A549 (cell line): Measurements from ENCODE around the gene NR3C2. TPM values are rescaled to one million over a fixed set of nuclear protein-coding genes. Genes with fewer than 3 reads are reported as not detected.

ENCODE experiments used
- ATAC-seq, 2 experiments: fragments of 200-7000 bp in 1 of 2; fragments of >200 bp in 1 of 2; cut with Nextera tagmentation in 1 of 2; cut with Tn5 transposase in 1 of 2; 3 replicates each; pipeline versions ENCODE4 v1.8.0 to v1.9.1; 2018 to 2020; ENCODE audit warnings: mild to moderate bottlenecking in 1 of 2, moderate library complexity in 1 of 2
- CTCF ChIA-PET: fragments of 300-600 bp; sonication (Branson Sonifier 250); formaldehyde crosslinking; extraction: SDS; loops from one replicate; lab custom pipeline; 2021; ENCODE audit warnings: antibody characterized with exemption, inconsistent platforms; lab: Yijun Ruan, JAX
- POLR2A ChIA-PET: fragments of 350-600 bp; formaldehyde crosslinking; extraction: SDS; loops from one replicate; lab custom pipeline; 2021; ENCODE audit warnings: antibody characterized with exemption, inconsistent platforms; lab: Yijun Ruan, JAX
- DNase-seq, 2 experiments: peaks; one replicate each; pipeline versions ENCODE4 v3.0.0 to v3.0.0-alpha.2; 2011 to 2016; ENCODE audit warnings: low read depth in 1 of 2, low spot score in 1 of 2
- FAIRE-seq: peaks from 2 replicates; lab custom pipeline; 2011; peaks lifted over from hg19 to GRCh38; lab: Jason Lieb, UNC
- H3K27ac ChIP-seq, 2 experiments: fragments of >200 bp; sonication (Bioruptor Twin); formaldehyde crosslinking; 3 replicates each; pipeline ENCODE4 v1.5.1; 2016 to 2017
- H3K4me1 ChIP-seq: fragments of >200 bp; sonication (Bioruptor Twin); formaldehyde crosslinking; 3 replicates; pipeline ENCODE4 v1.6.1; 2016
- H3K4me2 ChIP-seq: fragments of >200 bp; sonication (Bioruptor Twin); formaldehyde crosslinking; 3 replicates; pipeline ENCODE4 v1.6.1; 2016
- H3K4me3 ChIP-seq: fragments of >200 bp; sonication (Bioruptor Twin); formaldehyde crosslinking; 3 replicates; pipeline ENCODE4 v1.5.1; 2016
- H3K9me3 ChIP-seq: fragments of >200 bp; sonication (Bioruptor Twin); formaldehyde crosslinking; 3 replicates; pipeline ENCODE4 v1.6.1; 2016
- BCL3 ChIP-seq: fragments of >200 bp; sonication (Bioruptor Twin); formaldehyde crosslinking; IDR thresholded peaks from 3 replicates; pipeline ENCODE4 v1.6.1; 2016
- BHLHE40 ChIP-seq: IDR thresholded peaks from 2 replicates; pipeline ENCODE4 v1.6.1; 2012; ENCODE audit warnings: low read depth, low read length, inconsistent platforms
- CBX2 ChIP-seq: fragments of 200-600 bp; sonication (generic); IDR thresholded peaks from 2 replicates; pipeline ENCODE4 v1.6.1; 2016; ENCODE audit warnings: low read depth, mild to moderate bottlenecking, borderline replicate concordance
- CBX8 ChIP-seq: fragments of 200-600 bp; sonication (generic); IDR thresholded peaks from 2 replicates; pipeline ENCODE4 v1.6.1; 2016
- CEBPB ChIP-seq, 2 experiments: fragments of >200 bp in 1 of 2; sonication (Bioruptor Twin) in 1 of 2; formaldehyde crosslinking in 1 of 2; IDR thresholded peaks; 2 replicates each; pipeline ENCODE4 v1.6.1; 2012 to 2016
- CHD4 ChIP-seq: fragments of 200-600 bp; sonication (generic); IDR thresholded peaks from 2 replicates; pipeline ENCODE4 v1.6.1; 2016; ENCODE audit warnings: antibody characterized with exemption, mild to moderate bottlenecking, borderline replicate concordance
- E2F6 ChIP-seq: IDR thresholded peaks from 2 replicates; pipeline ENCODE4 v1.6.1; 2012; ENCODE audit warnings: low read depth, borderline replicate concordance
- EHF ChIP-seq: fragments of 250-450 bp; sonication (Bioruptor Pico); IDR thresholded peaks from 2 replicates; pipeline ENCODE4 v1.5.0; 2020; ENCODE audit warnings: mild to moderate bottlenecking
- EHMT2 ChIP-seq: fragments of 200-600 bp; sonication (generic); IDR thresholded peaks from 2 replicates; pipeline ENCODE4 v1.6.1; 2016; ENCODE audit warnings: antibody characterized with exemption, low read depth, mild to moderate bottlenecking, moderate library complexity
- EP300 ChIP-seq, 2 experiments: fragments of >200 bp; sonication (Bioruptor Twin); formaldehyde crosslinking; IDR thresholded peaks; 2 replicates in 1 of 2; 3 replicates in 1 of 2; pipeline ENCODE4 v1.6.1; 2016 to 2017
- ESRRA ChIP-seq: fragments of 150-350 bp; IDR thresholded peaks from 2 replicates; pipeline ENCODE4 v1.6.1; 2014; ENCODE audit warnings: mild to moderate bottlenecking, low read length, borderline replicate concordance
- FOSB ChIP-seq: fragments of 250-450 bp; sonication (Bioruptor Pico); IDR thresholded peaks from 2 replicates; pipeline ENCODE4 v1.5.0; 2020; ENCODE audit warnings: mild to moderate bottlenecking, moderate library complexity
- HES2 ChIP-seq: fragments of >200 bp; sonication (Bioruptor Twin); formaldehyde crosslinking; IDR thresholded peaks from 2 replicates; pipeline ENCODE4 v1.6.1; 2016
- HEYL ChIP-seq: fragments of 250-450 bp; sonication (Bioruptor Pico); IDR thresholded peaks from 2 replicates; pipeline ENCODE4 v1.8.0; 2021; ENCODE audit warnings: mild to moderate bottlenecking, moderate library complexity
- HOXA7 ChIP-seq: fragments of 250-450 bp; sonication (Bioruptor Pico); IDR thresholded peaks from 2 replicates; pipeline ENCODE4 v1.5.0; 2020; ENCODE audit warnings: mild to moderate bottlenecking, moderate library complexity
- HOXB13 ChIP-seq: fragments of 250-450 bp; sonication (Bioruptor Pico); IDR thresholded peaks from 2 replicates; pipeline ENCODE4 v1.5.0; 2020; ENCODE audit warnings: low read depth, mild to moderate bottlenecking, moderate library complexity
- HOXB5 ChIP-seq: fragments of 250-450 bp; sonication (Bioruptor Pico); IDR thresholded peaks from 2 replicates; pipeline ENCODE4 v1.5.0; 2020; ENCODE audit warnings: mild to moderate bottlenecking, moderate library complexity
- JUNB ChIP-seq: fragments of >200 bp; sonication (Bioruptor Twin); formaldehyde crosslinking; IDR thresholded peaks from 2 replicates; pipeline ENCODE4 v1.6.1; 2016
- KDM1A ChIP-seq: fragments of 200-600 bp; sonication (generic); IDR thresholded peaks from 2 replicates; pipeline ENCODE4 v1.6.1; 2016; ENCODE audit warnings: low read depth, mild to moderate bottlenecking
- MAFK ChIP-seq: fragments of 450-650 bp; IDR thresholded peaks from 2 replicates; pipeline ENCODE4 v1.6.1; 2014; ENCODE audit not compliant: partially characterized antibody
- MAX ChIP-seq: IDR thresholded peaks from 2 replicates; pipeline ENCODE4 v1.6.1; 2012
- MYC ChIP-seq: IDR thresholded peaks from 2 replicates; pipeline ENCODE4 v1.6.1; 2012; ENCODE audit warnings: mild to moderate bottlenecking, inconsistent platforms, low read length, improper control_type of control experiment, borderline replicate concordance
- NFE2L2 ChIP-seq: fragments of 150-350 bp; conservative IDR thresholded peaks from 2 replicates; pipeline ENCODE4 v1.6.1; 2014; ENCODE audit warnings: low read length
- NR3C1 ChIP-seq: fragments of >200 bp; sonication (Bioruptor Twin); formaldehyde crosslinking; IDR thresholded peaks from 3 replicates; pipeline ENCODE4 v1.6.1; 2017
- PBX3 ChIP-seq: IDR thresholded peaks from 2 replicates; pipeline ENCODE4 v1.6.1; 2012
- PHF8 ChIP-seq: fragments of 200-600 bp; sonication (generic); IDR thresholded peaks from 2 replicates; pipeline ENCODE4 v1.6.1; 2016; ENCODE audit warnings: low read depth, mild to moderate bottlenecking, antibody characterized with exemption, moderate library complexity, borderline replicate concordance
- POLR2A ChIP-seq: IDR thresholded peaks from 2 replicates; pipeline ENCODE4 v1.6.1; 2012; ENCODE audit warnings: mild to moderate bottlenecking, low read length
- POLR2AphosphoS2 ChIP-seq: conservative IDR thresholded peaks from 2 replicates; pipeline ENCODE4 v1.6.1; 2012; ENCODE audit warnings: low read length, improper control_type of control experiment, inconsistent platforms
- RCOR1 ChIP-seq: fragments of 150-350 bp; IDR thresholded peaks from 2 replicates; pipeline ENCODE4 v1.6.1; 2014; ENCODE audit warnings: antibody characterized with exemption, low read length, low read depth
- RFX5 ChIP-seq: fragments of 450-650 bp; IDR thresholded peaks from 2 replicates; pipeline ENCODE4 v1.7.1; 2014; ENCODE audit warnings: antibody characterized with exemption, mild to moderate bottlenecking, moderate library complexity
- SMC3 ChIP-seq: fragments of >200 bp; sonication (Bioruptor Twin); formaldehyde crosslinking; IDR thresholded peaks from 3 replicates; pipeline ENCODE4 v1.6.1; 2018; ENCODE audit warnings: inconsistent platforms
- SREBF2 ChIP-seq: fragments of 450-650 bp; IDR thresholded peaks from 2 replicates; pipeline ENCODE4 v1.6.1; 2014; ENCODE audit warnings: mild to moderate bottlenecking, moderate library complexity
- TFCP2L1 ChIP-seq: fragments of 250-450 bp; sonication (Bioruptor Pico); IDR thresholded peaks from 2 replicates; pipeline ENCODE4 v1.5.0; 2021; ENCODE audit warnings: mild to moderate bottlenecking
- ZC3H11A ChIP-seq: fragments of 450-650 bp; IDR thresholded peaks from 2 replicates; pipeline ENCODE4 v1.6.1; 2014; ENCODE audit warnings: antibody characterized with exemption, mild to moderate bottlenecking
- ZNF302 ChIP-seq: fragments of 250-450 bp; sonication (Bioruptor Pico); IDR thresholded peaks from 2 replicates; pipeline ENCODE4 v1.9.0; 2021; ENCODE audit warnings: inconsistent platforms, mild to moderate bottlenecking, moderate library complexity
- WGBS: methylation state at CpG from one replicate; pipeline ENCODE4 v1.1.6; 2017; ENCODE audit errors: missing lambda C conversion rate; 5-methylcytosine and 5-hydroxymethylcytosine counted together
- polyA plus RNA-seq, 4 experiments: library from polyadenylated mRNA; depleted of rRNA in 3 of 4; stranded (reverse); fragments of >200 nt; fragmentation: RNase III in 1 of 4; extraction: RNeasy Plus Mini Kit Qiagen cat#74134 plus additional on column Dnase treatment in 1 of 4; gene quantifications; 2 replicates in 3 of 4; 3 replicates in 1 of 4; pipeline ENCODE4 v1.2.3, GENCODE V29; 2011 to 2017

Gene NR3C2
- polyA plus RNA-seq, 2 of the 4 experiments (the other 2 are of a cell fraction) = 0.01 to 0.03 TPM

- no peak for DNase-seq
- Histone ChIP-seq H3K4me2 (no peak overlapping the region), H3K4me1 (no peaks in the 10 kb centered on the region), H3K9me3 (no peaks in the 10 kb centered on the region), H3K27ac (no peak overlapping the region), H3K4me3 (no peak overlapping the region)
- no peak for FAIRE-seq
- 3% methylated on average over 1 of the region's 1 CpG for WGBS
- no peak for ATAC-seq
- TF ChIP-seq ESRRA = no peak
- TF ChIP-seq CHD4 = no peak
- no peak for TF ChIP-seq ZNF302 (CRISPR knock-in tag)
- TF ChIP-seq PBX3 = no peak
- no peak for TF ChIP-seq HES2
- TF ChIP-seq ZC3H11A = no peak
- no peak for TF ChIP-seq CBX8
- TF ChIP-seq NFE2L2 = no peak
- TF ChIP-seq BHLHE40 = no peak
- TF ChIP-seq CEBPB (IDR thresholded peaks at IDR 0.05) = no peak
- no peak for TF ChIP-seq CBX2
- TF ChIP-seq RFX5 = no peak
- TF ChIP-seq EHF (CRISPR knock-in tag) = no peak
- no peak for TF ChIP-seq TFCP2L1 (CRISPR knock-in tag)
- no peak for TF ChIP-seq BCL3
- no peak for TF ChIP-seq HEYL (CRISPR knock-in tag)
- TF ChIP-seq PHF8 = no peak
- TF ChIP-seq SREBF2 = no peak
- TF ChIP-seq POLR2A = no peak
- TF ChIP-seq KDM1A = no peak
- POLR2A ChIA-PET = no interaction called here
- CTCF ChIA-PET = no interaction called here
Measured at GRCh38 chr4:148225639-148226038, 216.6 kb downstream of the NR3C2 start.

GRCh38 chr4:148224476-148224875, 217.7 kb downstream of the NR3C2 start:
- DNase-seq = no peak
- H3K4me3 ChIP-seq = no peak overlapping the region
- no peak for FAIRE-seq
- 7% methylated on average over 3 of the region's 3 CpGs for WGBS
- no peaks in the 10 kb centered on the region for H3K9me3 ChIP-seq
- TF ChIP-seq RCOR1 = no peak
- TF ChIP-seq HOXA7 = no peak
- TF ChIP-seq JUNB = no peak
- no peak for TF ChIP-seq E2F6
- no peak for TF ChIP-seq FOSB (CRISPR knock-in tag)
- TF ChIP-seq, all 56 proteins: peak for 0
- Histone ChIP-seq H3K4me1 (no peaks in the 10 kb centered on the region), H3K27ac (no peak overlapping the region), H3K4me2 (no peak overlapping the region)
- ChIA-PET POLR2A (no interaction called here), CTCF (no interaction called here)
- ATAC-seq = no peak

GRCh38 chr4:148222991-148223660, 219.1 kb downstream of the NR3C2 start:
- ATAC-seq (no peak), DNase-seq (no peak), FAIRE-seq (no peak)
- WGBS = 49% methylated on average over 8 of the region's 8 CpGs
- Histone ChIP-seq H3K4me1 (no peaks in the 10 kb centered on the region), H3K27ac (no peak overlapping the region), H3K4me2 (no peak overlapping the region), H3K4me3 (no peak overlapping the region), H3K9me3 (no peaks in the 10 kb centered on the region)
- ChIA-PET CTCF (interaction anchor here (1.7 kb wide), 1 partner anchor 11 kb away, joined by 3 read pairs; no protein-coding TSS in a partner anchor), POLR2A (no interaction called here)
- no peak for TF ChIP-seq MAFK
- no peak for TF ChIP-seq CHD4
- no peak for TF ChIP-seq KDM1A
- TF ChIP-seq MYC = no peak
- TF ChIP-seq NR3C1 = no peak
- no peak for TF ChIP-seq MAX
- no peak for TF ChIP-seq POLR2AphosphoS2
- no peak for TF ChIP-seq HOXA7
- no peak for TF ChIP-seq FOSB (CRISPR knock-in tag)
- no peak for TF ChIP-seq EP300 (IDR thresholded peaks at IDR 0.05)
- no peak for TF ChIP-seq EHMT2
- TF ChIP-seq HOXB5 (CRISPR knock-in tag) = no peak
- no peak for TF ChIP-seq ZNF302 (CRISPR knock-in tag)
- no peak for TF ChIP-seq CBX2
- TF ChIP-seq BHLHE40 = no peak
- TF ChIP-seq HOXB13 (CRISPR knock-in tag) = no peak
- TF ChIP-seq SMC3 = no peak
- TF ChIP-seq PBX3 = no peak
